ENCODE data around the gene FANCC.
"Not testable (repeated sequence)": the region's sequence is repeated elsewhere in the genome, so short reads cannot be mapped to it uniquely, and the experiment has no call there.

Gene FANCC

GRCh38 chr9:95206143-95206542 is 111.4 kb downstream of the FANCC start:
- no peak for TF ChIP-seq CTCF (conservative IDR thresholded peaks at IDR 0.05)
- TF ChIP-seq ZFX (IDR thresholded peaks at IDR 0.05) = no peak
- H3K27ac ChIP-seq = no peak overlapping the region

- no peak overlapping the region for H3K27ac ChIP-seq
- no peak for TF ChIP-seq ZFX (IDR thresholded peaks at IDR 0.05)
- TF ChIP-seq CTCF (conservative IDR thresholded peaks at IDR 0.05) = no peak
Observed at GRCh38 chr9:95204710-95205109, 112.8 kb downstream of the FANCC start.

- H3K27ac ChIP-seq = no peak overlapping the region
- TF ChIP-seq ZFX (IDR thresholded peaks at IDR 0.05) = no peak
- TF ChIP-seq CTCF (conservative IDR thresholded peaks at IDR 0.05) = no peak
Observed at GRCh38 chr9:95204310-95204709, 113.2 kb downstream of the FANCC start.

GRCh38 chr9:95203019-95203418 is 114.5 kb downstream of the FANCC start:
- not testable (repeated sequence) for H3K27ac ChIP-seq

- TF ChIP-seq ZFX (IDR thresholded peaks at IDR 0.05) = no peak
- TF ChIP-seq CTCF (conservative IDR thresholded peaks at IDR 0.05) = no peak
- H3K27ac ChIP-seq = no peak overlapping the region
Observed at GRCh38 chr9:95202076-95202681, 115.3 kb downstream of the FANCC start.

GRCh38 chr9:95201206-95201605 is 116.3 kb downstream of the FANCC start:
- TF ChIP-seq ZFX (IDR thresholded peaks at IDR 0.05) (no peak), CTCF (conservative IDR thresholded peaks at IDR 0.05) (no peak)
- no peak overlapping the region for H3K27ac ChIP-seq

- peak overlapping the region; percentile 45 for H3K27ac ChIP-seq
Observed at GRCh38 chr9:95197692-95198271, 119.7 kb downstream of the FANCC start.

More at GRCh38 chr9:95197692-95198271, 119.7 kb downstream of the FANCC start:
- no peak for TF ChIP-seq ZFX (IDR thresholded peaks at IDR 0.05)
- no peak for TF ChIP-seq CTCF (conservative IDR thresholded peaks at IDR 0.05)

Measured in C4-2B (cell line).